Bronchial epithelial cell (primary cell): ENCODE data around the gene HACD2. TPM values are rescaled to one million over a fixed set of nuclear protein-coding genes. Genes with fewer than 3 reads are reported as not detected.
"Not testable (repeated sequence)": the region's sequence is repeated elsewhere in the genome, so short reads cannot be mapped to it uniquely, and the experiment has no call there.

Source experiments
- DNase-seq: peaks from one replicate; pipeline ENCODE4 v3.0.0-alpha.2; 2010; ENCODE audit warnings: low read depth
- FAIRE-seq: peaks from 2 replicates; lab custom pipeline; 2011; peaks lifted over from hg19 to GRCh38; lab: Jason Lieb, UNC
- H3K27me3 ChIP-seq: 2 replicates; pipeline ENCODE4 v1.5.1; 2011; ENCODE audit warnings: low read length; ENCODE audit not compliant: control insufficient read depth, insufficient read depth
- H3K36me3 ChIP-seq: 2 replicates; pipeline ENCODE4 v1.5.1; 2011; ENCODE audit warnings: low read length; ENCODE audit not compliant: control insufficient read depth, insufficient read depth
- H3K4me3 ChIP-seq: 2 replicates; pipeline ENCODE4 v1.5.1; 2011; ENCODE audit warnings: mild to moderate bottlenecking, low read depth, low read length, control low read depth
- total RNA-seq: library from RNA; depleted of rRNA; stranded (reverse); fragments of >200 nt; gene quantifications from 2 replicates; pipeline ENCODE4 v1.2.1, GENCODE V29; 2014
- TF ChIP-seq, protein P1 (sequence below): IDR thresholded peaks from 2 replicates; pipeline ENCODE4 v1.5.1; 2011; ENCODE audit warnings: mild to moderate bottlenecking, moderate library complexity, low read length, control low read depth, inconsistent platforms; ENCODE audit not compliant: insufficient read depth, severe bottlenecking

HACD2 gene
- total RNA-seq, 1 donor from 2014 or later, result 46.6 TPM

DNA sequence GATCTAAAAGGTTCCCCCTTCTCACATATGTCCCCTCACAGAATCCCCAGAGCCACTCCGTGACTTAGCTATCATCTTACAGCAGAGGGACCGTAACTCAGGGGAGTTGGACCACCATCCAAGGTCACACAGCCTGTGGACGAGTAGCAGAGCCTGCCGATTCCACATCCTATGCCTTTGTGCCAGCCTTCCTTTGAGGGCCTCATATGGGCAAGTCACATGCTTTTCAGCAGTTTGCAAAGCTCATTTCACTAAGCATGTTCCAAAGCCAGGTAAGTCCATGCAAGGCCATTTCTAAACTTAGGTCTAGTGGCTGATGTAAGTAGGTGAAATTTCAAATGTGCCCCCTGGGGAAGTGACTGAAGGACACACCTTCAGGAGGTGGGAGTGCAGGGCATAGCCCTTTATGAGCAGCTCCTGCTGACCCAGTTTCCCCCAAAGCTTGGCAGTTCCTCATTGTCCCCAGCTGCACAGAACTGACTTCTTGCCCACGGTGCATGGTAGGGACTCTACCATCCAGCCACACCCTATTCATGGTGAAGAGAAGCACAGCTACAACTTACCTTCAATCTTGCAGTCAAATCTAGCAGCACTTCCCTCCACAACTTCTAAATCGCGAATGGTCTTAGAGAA, 33.3 kb upstream of the HACD2 start:
- TF ChIP-seq, protein P1, sequence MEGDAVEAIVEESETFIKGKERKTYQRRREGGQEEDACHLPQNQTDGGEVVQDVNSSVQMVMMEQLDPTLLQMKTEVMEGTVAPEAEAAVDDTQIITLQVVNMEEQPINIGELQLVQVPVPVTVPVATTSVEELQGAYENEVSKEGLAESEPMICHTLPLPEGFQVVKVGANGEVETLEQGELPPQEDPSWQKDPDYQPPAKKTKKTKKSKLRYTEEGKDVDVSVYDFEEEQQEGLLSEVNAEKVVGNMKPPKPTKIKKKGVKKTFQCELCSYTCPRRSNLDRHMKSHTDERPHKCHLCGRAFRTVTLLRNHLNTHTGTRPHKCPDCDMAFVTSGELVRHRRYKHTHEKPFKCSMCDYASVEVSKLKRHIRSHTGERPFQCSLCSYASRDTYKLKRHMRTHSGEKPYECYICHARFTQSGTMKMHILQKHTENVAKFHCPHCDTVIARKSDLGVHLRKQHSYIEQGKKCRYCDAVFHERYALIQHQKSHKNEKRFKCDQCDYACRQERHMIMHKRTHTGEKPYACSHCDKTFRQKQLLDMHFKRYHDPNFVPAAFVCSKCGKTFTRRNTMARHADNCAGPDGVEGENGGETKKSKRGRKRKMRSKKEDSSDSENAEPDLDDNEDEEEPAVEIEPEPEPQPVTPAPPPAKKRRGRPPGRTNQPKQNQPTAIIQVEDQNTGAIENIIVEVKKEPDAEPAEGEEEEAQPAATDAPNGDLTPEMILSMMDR, result no peak
- no peak for DNase-seq
- Histone ChIP-seq H3K4me3 (no peak overlapping the region), H3K27me3 (no peaks in the 10 kb centered on the region), H3K36me3 (peaks cover 4% of the 10 kb centered on the region)
- no peak for FAIRE-seq

GRCh38 chr3:123616593-123616992, 31.7 kb upstream of the HACD2 start:
- DNase-seq, result no peak
- FAIRE-seq, result no peak
- peaks cover 5% of the 10 kb centered on the region for H3K36me3 ChIP-seq
- TF ChIP-seq, protein P1, result no peak
- H3K4me3 ChIP-seq, result no peak overlapping the region
- no peaks in the 10 kb centered on the region for H3K27me3 ChIP-seq

GRCh38 chr3:123613543-123613942, 28.7 kb upstream of the HACD2 start:
- FAIRE-seq, result no peak
- peaks cover 7% of the 10 kb centered on the region for H3K36me3 ChIP-seq

DNA sequence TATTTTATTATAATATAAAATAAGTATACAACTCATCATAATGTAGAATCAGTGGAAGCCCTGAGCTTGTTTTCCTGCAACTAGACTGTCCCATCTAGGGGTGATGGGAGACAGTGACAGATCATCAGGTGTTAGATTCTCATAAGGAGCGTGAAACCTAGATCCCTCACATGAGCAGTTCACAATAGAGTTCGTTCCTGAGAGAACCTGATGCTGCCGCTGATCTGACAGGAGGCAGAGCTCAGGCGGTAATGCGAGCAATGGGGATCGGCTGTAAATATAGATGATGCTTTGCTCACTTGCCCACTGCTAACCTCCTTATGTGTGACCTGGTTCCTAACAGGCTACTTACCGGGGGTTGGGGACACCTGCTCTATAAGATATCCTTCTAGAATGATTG, 26.8 kb upstream of the HACD2 start:
- H3K4me3 ChIP-seq, FAIRE-seq, H3K27me3 ChIP-seq, H3K36me3 ChIP-seq, DNase-seq: not testable (repeated sequence)

More at GRCh38 chr3:123613543-123613942, 28.7 kb upstream of the HACD2 start:
- H3K27me3 ChIP-seq, result no peaks in the 10 kb centered on the region
- H3K4me3 ChIP-seq, result no peak overlapping the region
- TF ChIP-seq, protein P1, result no peak
- DNase-seq, result no peak

GRCh38 chr3:123611082-123611481, 26.2 kb upstream of the HACD2 start:
- no peak for FAIRE-seq
- TF ChIP-seq, protein P1, result no peak
- H3K36me3 ChIP-seq, result peaks cover 7% of the 10 kb centered on the region

DNA sequence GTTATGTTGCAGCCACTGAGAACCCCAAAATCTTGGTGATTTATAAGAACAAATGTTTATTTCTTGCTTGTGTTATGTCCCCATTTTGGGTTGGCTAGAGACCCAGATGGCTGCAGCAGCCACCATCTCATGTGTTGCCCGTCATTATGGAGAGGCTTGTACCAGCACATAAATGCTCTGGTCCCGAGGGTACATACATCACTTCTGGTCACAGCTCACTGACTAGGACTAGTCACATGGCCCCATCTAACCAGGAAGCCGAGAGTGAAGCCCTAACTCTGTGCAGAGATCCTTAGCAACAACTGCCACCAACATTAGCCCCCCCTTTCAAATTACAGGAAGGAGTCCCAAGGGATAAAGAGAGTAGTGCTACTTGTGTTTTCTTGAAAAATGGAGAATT, 25.5 kb upstream of the HACD2 start:
- H3K4me3 ChIP-seq, result no peak overlapping the region
- no peaks in the 10 kb centered on the region for H3K27me3 ChIP-seq
- no peak for FAIRE-seq
- H3K36me3 ChIP-seq, result peaks cover 8% of the 10 kb centered on the region
- DNase-seq, result no peak
- TF ChIP-seq, protein P1, result no peak

More at GRCh38 chr3:123611082-123611481, 26.2 kb upstream of the HACD2 start:
- no peak overlapping the region for H3K4me3 ChIP-seq
- no peak for DNase-seq
- H3K27me3 ChIP-seq, result no peaks in the 10 kb centered on the region
